Loucy (cell line): ENCODE data around the gene LDLRAD4.

Source experiments
- EZH2phosphoT487 ChIP-seq: fragments of 200-600 bp; IDR thresholded peaks from 2 replicates; pipeline ENCODE4 v1.6.1; 2018; ENCODE audit warnings: antibody characterized with exemption, mild to moderate bottlenecking, moderate library complexity, borderline replicate concordance
- TF ChIP-seq, protein P1 (sequence below): fragments of 200-600 bp; sonication (generic); conservative IDR thresholded peaks from 2 replicates; pipeline ENCODE4 v1.5.1; 2014; ENCODE audit warnings: mild to moderate bottlenecking, antibody characterized with exemption, low read length

DNA sequence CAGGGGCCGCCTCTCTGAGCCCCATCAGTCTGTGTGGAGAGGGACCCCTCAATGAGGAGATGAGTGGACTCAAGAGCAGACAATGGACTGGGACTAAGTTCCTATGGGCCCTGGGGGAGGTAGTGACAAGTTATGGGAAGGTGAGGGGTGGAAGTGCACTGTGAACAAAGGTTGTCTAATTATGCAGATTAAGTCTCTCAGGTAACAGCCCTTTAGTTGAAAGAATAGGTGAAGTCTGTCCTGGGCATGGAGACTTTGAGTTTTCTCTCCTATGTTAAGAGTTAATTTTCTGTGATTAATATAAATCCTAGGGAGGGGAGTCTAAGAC lies 264.0 kb downstream of the LDLRAD4 start:
- TF ChIP-seq, protein P1, sequence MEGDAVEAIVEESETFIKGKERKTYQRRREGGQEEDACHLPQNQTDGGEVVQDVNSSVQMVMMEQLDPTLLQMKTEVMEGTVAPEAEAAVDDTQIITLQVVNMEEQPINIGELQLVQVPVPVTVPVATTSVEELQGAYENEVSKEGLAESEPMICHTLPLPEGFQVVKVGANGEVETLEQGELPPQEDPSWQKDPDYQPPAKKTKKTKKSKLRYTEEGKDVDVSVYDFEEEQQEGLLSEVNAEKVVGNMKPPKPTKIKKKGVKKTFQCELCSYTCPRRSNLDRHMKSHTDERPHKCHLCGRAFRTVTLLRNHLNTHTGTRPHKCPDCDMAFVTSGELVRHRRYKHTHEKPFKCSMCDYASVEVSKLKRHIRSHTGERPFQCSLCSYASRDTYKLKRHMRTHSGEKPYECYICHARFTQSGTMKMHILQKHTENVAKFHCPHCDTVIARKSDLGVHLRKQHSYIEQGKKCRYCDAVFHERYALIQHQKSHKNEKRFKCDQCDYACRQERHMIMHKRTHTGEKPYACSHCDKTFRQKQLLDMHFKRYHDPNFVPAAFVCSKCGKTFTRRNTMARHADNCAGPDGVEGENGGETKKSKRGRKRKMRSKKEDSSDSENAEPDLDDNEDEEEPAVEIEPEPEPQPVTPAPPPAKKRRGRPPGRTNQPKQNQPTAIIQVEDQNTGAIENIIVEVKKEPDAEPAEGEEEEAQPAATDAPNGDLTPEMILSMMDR: no peak
- TF ChIP-seq EZH2phosphoT487: no peak
